HG03103 (cell line): ENCODE results near the gene FBXW10B.
"Not testable (repeated sequence)": the region's sequence is repeated elsewhere in the genome, so short reads cannot be mapped to it uniquely, and the experiment has no call there.

Experiments
- ATAC-seq: cut with Tn5 transposase; IDR thresholded peaks from one replicate; pipeline ENCODE4 v1.9.1; 2021; ENCODE audit warnings: low read depth; ENCODE audit not compliant: unreplicated experiment

FBXW10B gene

DNA sequence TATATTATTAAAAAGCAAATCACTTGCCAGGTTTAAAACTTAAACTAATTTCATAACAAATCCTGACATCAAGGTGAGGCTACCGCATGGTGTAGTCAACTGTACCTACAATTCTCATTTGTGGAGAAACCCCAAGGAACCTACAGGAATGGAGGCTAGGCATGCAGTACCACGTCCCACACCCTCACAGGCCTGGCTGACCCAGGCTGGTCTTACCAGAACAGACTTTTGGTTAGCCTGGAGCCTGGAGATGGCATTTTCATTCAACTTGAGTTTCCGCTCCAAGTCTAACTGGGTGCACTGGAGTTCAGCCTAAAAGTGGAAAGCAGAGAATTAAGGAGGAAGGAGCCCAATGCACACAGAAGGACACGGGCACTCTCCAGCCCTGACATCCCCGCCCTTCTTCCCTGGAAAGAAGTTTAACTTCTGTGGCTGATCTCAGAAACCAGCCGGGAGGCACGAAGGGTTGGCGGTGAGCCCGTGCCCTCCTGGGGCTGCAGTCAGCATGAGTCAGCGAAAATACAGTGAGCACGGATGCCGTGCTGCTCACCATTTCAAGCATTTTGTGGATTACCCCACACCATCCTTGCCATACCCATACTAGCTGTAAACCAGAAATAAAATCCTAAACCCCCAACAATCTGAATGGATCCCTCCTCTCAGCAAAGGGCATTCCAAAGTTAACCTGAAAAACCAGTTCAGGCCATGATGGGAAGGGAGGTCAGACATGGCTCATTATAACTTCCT is 23.2 kb upstream of the FBXW10B start:
- not testable (repeated sequence) for ATAC-seq

DNA sequence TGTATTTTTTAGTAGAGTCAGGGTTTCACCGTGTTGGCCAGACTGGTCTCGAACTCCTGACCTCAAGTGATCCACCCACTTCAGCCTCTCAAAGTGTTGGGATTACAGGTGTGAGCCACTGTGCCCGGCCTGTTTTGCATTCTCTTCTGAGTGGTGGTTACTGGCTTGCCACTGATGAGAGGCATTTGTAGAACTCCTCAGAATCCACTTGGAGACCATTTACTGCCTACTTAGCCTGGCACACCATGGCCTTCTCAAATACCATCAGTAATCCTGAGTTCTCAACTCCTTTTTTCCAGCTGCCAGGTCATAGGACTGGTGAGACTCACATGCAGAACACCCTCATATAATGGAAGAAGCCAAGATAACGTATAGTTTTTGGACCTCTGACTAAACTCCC is 22.5 kb upstream of the FBXW10B start:
- ATAC-seq, result not testable (repeated sequence)

DNA sequence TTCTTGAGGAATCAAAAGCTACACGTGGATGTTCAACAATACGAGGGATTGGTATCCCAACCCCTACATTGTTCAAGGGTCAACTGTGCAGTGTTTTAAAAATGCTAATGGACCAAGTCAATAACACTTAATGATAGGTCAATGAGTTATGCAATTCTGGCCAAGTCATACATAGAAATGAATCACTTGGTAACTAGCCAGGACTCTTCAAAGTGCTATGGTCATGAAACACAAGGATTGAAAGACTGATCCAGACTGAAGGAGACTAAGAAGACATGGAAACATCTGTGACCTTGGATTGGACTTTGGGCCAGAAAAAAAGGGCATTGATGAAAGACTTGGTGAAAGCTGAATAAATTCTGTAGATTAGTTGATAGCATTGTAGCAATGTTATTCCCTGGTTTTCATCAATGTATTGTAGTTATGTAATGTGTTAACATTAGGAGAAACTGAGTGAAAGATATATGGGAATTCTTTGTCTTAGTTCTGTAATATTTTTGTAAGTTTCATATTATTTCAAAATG is 11.5 kb upstream of the FBXW10B start:
- not testable (repeated sequence) for ATAC-seq

DNA sequence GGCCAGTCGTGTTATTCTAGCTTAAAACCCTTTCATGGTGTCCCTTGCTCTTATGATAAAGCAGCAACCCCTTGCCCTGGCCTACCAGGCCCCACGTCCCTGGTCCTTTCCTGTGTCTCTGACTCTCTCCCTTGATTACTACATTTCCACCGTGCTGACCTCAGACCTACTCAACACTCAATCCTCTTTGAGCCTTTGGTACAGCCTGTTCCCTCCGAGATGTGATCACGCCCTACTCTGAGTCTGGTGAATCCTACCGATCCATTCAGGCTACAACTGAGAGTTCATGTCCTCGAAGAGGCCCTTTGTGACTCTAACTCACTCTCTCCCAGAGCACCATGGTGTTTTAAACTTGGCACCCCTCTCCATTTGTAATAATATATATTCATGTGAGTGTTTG is 10.5 kb upstream of the FBXW10B start:
- not testable (repeated sequence) for ATAC-seq

- not testable (repeated sequence) for ATAC-seq
These were observed 4.2 kb upstream of the FBXW10B start for GRCh38 chr17:15623661-15624209.

DNA sequence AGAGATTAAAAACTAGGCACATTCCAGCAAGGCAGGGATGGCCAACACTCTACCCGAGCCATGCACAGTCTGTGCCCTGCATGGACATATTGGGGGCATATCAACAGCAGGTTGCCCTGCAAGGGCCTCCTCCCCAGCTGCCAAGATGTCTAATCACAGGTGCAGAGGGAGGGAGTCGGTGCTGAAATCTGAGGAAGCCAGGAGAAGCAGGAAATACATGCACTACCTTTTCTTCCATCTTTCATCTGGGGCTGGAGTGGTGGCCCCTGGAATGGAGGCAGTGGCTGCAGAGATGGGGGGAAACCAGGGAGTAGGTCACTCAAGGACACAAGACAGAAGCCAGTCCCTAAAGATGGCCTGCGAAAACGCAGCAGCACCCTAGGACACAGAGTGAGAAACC is 3.8 kb upstream of the FBXW10B start:
- ATAC-seq, result not testable (repeated sequence)

GRCh38 chr17:15622124-15622523 is 2.6 kb upstream of the FBXW10B start:
- not testable (repeated sequence) for ATAC-seq

GRCh38 chr17:15616828-15617227 is 2.7 kb downstream of the FBXW10B start:
- not testable (repeated sequence) for ATAC-seq

DNA sequence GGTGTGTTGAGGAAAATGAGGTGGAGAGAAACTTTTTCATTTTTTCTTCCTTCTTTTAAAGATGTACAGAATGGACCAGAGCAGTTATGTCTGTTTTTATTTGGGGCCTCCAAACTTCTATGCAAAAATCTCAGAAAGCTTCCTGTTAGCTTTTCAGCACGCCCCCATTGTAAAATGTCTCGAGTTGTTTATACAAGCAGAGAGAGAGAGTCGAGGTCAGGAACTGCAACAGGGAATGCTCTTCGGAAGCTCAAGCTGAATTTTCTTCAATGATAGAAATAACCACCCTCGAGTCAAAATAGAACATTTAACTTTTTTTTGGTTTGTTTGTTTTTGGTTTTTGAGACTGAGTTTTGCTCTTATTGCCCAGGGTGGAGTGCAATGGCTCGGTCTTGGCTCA is 3.7 kb downstream of the FBXW10B start:
- ATAC-seq, result not testable (repeated sequence)

DNA sequence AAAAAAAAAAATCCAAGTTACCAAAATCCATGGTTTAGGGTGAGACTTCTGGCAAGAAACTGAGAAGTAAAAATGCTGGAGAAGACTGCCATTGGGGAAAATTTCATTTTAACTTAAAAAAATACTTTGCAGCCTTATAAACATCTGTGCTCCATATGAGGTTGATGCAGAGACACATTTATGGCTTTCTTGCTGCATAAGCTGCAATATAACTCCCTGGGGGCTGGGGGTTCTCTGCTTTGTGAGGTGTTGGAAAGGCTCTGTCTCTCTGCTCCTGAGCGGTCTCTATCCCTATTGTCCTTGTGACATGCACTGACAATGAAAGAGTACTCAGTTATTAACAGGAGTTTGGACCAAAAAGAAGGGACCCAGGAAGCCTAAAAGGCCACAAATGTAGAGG is 6.4 kb downstream of the FBXW10B start:
- not testable (repeated sequence) for ATAC-seq

DNA sequence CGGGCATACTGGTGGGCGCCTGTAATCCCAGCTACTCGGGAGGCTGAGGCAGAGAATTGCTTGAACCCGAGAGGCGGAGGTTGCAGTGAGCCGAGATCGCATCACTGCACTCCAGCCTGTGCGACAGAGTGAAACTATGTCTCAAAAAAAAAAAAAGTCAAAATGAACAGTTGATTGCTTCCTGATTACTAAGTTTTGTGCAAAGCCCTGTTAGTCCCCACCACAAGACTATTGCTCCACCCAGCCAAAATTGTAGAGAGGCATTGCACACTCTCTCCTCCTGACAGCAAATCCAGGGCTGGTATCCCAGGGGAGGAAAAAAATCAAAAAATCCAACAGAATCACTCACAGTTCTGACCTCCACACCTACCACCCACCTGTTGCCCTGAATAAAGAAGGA is 26.5 kb downstream of the FBXW10B start:
- not testable (repeated sequence) for ATAC-seq

DNA sequence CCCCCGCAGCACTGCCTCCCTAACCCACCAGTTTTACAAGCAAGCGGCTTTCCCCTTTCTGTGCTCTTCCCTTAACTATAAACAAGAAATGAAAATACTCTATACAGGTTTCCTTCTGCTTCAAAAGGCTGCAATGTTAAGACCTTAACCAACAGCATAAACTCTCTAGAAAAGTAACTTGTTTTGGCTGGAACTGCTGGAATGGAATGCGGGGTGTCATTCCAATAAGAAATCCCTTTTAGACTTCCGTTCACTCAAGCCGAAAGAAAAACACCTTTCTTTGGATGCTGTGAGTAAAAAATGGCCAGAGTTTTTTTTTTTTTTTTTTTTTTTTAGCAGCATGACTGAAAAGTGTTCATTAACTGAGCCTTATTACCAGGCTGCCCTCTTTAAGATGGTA is 27.5 kb downstream of the FBXW10B start:
- not testable (repeated sequence) for ATAC-seq

DNA sequence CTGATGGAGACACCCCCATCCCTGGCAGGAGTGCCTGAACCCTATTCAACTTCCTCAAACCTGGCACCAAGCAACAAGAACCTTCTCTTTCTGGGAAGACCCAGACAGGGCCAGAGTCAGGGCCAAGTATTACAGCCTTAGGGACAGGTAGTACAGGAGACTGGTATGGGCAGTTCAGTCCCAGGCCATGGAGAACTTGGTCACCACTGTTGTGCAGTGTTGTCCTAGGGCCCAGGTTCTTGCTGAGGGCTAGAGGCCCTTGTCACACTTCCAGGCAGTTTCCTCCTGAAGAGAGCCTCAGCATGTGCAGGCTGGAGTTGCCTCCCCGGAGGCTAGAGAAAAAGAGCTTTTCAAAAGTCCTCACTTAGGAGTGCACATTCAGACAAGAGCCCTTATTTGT is 28.7 kb downstream of the FBXW10B start:
- ATAC-seq, result not testable (repeated sequence)

GRCh38 chr17:15589544-15590536 is 29.7 kb downstream of the FBXW10B start:
- ATAC-seq, result not testable (repeated sequence)

- not testable (repeated sequence) for ATAC-seq
These were observed 31.5 kb downstream of the FBXW10B start for GRCh38 chr17:15588017-15588416.

GRCh38 chr17:15583313-15583712 is 36.2 kb downstream of the FBXW10B start:
- not testable (repeated sequence) for ATAC-seq

GRCh38 chr17:15581462-15581861 is 38.0 kb downstream of the FBXW10B start:
- ATAC-seq, result not testable (repeated sequence)

DNA sequence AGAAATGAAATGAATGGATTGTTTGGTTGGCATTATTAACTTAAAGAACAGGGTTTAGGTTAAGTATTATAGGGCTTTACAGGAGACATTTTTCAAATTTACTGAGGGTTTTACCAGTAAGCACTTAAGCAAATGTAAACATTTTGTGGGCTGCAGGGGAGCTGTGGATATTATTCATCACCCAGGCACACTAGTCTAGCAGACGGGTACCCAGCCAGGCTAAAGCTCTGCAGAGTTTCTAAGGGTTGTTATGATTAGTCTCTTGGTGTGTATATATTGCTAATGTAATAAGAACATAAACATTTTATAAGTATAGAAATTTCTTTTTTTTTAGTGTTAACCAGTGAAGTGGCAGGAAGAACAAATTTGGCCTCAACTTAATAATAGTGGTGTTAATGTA is 42.7 kb downstream of the FBXW10B start:
- not testable (repeated sequence) for ATAC-seq

- not testable (repeated sequence) for ATAC-seq
These were observed 44.8 kb downstream of the FBXW10B start for GRCh38 chr17:15574660-15575059.

GRCh38 chr17:15573870-15574269 is 45.6 kb downstream of the FBXW10B start:
- ATAC-seq, result not testable (repeated sequence)
